ENCODE data around the gene BLID.

The BLID gene

DNA sequence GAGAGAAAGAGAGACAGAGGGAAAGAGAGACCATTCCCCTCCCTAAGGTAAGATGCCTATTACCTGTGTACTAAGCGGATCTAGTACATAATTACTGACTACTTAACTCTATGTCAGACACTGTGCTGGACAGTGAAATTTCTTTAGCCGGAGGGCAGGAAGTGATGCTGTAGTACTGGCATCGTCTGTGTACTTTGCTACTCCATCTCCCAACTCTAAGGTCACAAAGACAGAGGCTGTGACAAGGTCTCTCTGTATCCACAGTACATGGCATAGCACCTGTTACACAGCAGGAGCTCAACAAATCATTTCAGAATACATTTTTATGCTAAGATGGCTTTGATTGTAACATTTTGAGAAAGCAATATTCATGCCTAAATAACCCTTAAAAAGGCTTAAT lies 9.0 kb downstream of the BLID start:
- DNase-seq (ENCODE audit: low read depth in 2 of 2, low spot score in 1 of 2), result no peak

DNA sequence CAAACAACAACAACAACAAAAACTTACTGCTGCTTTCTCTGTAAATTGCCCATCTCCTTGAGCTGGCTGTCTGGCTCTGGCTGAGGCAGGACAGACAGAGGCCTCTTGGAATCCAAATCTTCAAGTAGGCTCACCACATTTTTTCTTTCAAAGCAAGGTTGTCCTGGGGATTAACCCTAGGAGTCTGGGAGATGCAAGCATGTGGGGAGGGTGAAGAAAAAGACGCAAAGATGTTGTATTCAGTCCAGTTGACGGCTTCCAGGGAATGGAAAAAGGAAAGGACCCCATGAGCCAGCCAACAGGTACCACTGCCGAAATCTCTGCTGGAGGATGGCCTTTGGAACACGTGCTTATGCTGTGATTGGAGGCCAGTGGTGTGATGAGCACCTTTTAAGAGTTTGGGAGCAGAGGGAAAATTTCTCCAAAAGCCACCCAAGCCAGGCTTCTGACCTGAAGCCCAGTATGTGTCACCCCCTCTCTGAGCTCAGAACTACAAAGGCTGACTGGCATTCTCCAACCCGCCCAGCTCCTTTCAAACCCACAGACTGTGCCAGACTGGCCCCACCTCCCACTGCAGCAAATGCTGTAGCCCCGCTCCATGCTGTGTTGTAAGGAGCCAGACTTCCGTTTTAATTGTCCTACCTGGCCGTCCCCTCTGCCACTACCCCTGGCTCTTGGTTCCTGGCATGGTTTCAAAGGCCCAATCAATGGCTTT lies 10.8 kb downstream of the BLID start:
- DNase-seq (ENCODE audit: low read depth in 2 of 2, low spot score in 1 of 2), result no peak

DNA sequence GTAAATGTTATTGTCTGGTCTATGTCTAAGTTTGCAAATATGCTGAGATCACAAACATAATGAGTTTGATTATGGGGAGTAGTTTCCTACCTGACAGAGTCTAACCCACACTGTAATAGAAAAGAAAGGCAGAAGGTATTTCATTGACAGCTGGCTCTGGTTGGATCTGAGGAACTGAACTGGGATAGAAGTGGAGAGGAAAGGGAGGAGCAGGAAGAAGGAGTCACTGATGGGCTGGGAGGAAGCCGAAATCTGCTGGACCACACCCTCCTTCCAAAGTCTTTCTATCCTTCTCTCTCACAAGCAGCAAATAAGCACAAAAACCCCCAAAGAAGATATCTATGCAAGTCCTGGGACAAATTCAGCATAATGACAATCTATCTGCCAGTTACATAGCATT lies 11.7 kb downstream of the BLID start:
- no peak for DNase-seq (ENCODE audit: low read depth in 2 of 2, low spot score in 1 of 2)

DNA sequence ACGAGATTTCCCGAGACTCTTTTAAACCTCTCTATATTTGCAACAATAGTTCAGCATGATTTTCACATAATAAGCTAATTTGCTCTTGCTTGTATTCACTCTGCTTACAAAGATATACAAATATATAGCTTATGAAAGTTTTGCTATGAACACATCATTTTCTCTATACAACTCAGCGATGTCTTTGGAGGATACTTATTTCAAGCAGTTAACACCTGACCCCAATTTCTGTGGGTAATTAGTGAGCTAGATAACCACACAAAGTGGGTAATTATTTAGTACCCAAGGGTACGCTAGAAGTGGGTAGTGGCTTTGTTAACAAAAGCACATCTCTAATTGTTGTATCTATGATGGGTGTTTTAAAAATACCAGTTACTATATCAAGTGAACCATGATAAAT lies 12.3 kb downstream of the BLID start:
- no peak for DNase-seq (ENCODE audit: low read depth in 2 of 2, low spot score in 1 of 2)

DNA sequence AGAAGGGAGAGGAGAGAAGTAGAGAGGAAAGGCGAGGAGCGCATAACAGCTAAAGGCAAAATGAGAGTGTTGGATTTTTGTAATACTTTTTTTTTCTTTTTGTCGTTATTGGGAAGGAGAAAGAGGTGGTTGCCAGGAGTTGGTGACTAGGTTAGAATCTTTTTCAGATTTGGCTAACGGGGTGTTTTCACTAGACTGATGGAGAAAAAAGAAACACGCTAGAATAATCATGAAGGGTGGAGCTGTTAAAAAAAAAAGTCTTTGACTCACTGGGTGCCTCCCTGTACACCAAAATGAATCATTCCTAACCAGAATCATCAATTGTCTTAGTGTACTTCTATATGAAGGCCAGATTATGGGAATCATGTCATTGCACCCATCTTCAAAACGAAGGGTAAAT lies 12.7 kb downstream of the BLID start:
- DNase-seq (ENCODE audit: low read depth in 2 of 2, low spot score in 1 of 2), result no peak

DNA sequence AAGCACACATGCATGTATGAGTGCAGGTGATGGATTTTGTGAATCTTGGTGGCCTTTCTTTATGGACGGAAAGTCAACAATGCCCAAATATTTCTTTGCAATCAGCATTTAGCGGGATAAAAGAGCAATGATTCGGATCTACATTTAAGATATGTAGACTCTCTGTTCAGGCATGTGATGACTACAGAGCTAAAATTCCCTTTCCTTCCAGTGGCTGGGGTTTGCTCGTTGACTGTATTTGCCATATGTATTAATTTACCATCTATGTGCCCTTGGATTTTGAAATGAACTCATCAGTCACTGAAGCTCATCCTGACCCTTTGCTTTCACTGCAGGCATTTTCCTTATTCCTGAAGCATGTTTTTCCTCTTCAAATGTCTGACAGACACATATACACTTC lies 13.6 kb downstream of the BLID start:
- no peak for DNase-seq (ENCODE audit: low read depth in 2 of 2, low spot score in 1 of 2)

DNA sequence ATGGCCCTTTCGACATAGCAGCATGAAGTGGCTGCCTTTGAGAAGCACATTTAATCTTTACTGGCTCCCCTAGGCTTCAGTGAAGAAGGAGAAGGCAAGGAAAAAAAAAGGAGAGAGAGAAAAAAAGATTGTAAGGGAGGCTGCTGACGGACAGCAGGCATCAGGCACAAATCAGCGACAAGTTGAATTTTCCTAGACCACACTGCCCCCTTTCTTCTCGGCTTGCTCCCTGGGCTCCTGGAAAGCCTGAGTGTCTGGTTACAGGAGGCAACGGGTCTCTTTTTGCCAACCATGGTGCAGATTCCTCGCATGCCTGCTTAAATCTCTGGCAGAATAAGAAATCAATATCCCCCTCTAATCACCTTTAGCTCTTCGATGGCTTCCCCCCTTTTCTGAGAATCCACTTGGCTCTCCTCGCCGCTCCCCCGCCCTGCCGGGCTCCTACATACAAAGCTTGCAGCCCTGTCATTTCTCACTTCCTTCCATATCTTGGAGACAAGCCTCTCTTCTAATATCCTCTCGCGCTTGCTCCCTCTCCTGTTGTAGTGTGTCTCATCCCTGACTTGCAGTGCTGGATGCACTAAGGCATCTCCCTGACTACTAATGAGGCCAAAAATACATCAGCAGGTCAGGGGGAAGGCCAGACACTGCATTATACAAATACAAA lies 14.3 kb downstream of the BLID start:
- no peak for DNase-seq (ENCODE audit: low read depth in 2 of 2, low spot score in 1 of 2)

DNA sequence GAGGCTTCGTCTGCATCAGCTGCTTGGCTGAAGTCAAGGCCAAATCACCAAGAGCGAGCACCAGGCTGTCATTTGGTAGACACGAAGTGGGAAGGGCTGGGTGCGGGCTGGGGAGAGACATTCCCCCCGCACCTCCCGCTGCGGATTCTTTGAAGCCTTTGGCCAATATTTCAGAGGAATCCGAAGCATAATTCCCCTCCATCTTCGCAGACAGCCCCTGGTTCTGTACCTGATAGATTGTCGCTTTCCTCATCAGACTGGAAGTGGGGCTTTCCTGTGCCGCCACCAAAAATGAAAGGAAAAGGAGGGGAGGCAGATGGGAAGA lies 15.3 kb downstream of the BLID start:
- no peak for DNase-seq (ENCODE audit: low read depth in 2 of 2, low spot score in 1 of 2)

DNA sequence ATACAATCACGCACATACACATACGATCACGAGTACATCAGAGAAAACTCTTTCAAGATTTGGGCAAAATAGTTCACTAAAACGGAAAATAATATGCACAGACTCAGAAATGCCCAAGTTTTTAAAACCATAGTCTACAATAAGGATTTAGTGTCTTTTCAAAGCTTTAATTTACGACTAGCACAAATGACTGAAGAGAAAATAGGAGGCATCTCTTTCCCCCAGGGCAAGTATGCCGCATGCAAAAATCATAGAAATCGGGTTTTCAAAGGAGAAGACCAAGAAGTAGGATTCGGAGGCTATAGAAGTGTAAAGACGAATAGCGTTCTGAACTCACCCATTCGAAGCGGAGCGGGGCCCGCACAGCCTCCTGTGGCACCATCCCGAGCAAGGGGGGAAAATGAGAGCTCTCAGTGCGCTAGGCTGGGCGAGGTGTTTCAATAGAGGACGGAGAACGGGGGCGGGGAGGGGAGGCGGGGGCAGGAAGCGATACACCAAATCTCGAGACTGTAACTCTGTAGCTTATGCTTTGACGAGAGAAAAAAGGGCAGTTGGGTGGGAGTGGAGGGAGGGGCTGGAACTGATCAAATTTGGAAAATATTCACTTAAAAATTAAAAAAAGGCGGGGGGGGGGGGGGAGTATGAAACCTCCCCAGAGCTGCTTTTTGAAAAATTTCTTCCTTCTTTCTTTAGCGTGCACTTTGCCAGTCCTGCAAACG lies 15.8 kb downstream of the BLID start:
- no peak for DNase-seq (ENCODE audit: low read depth in 2 of 2, low spot score in 1 of 2)

DNA sequence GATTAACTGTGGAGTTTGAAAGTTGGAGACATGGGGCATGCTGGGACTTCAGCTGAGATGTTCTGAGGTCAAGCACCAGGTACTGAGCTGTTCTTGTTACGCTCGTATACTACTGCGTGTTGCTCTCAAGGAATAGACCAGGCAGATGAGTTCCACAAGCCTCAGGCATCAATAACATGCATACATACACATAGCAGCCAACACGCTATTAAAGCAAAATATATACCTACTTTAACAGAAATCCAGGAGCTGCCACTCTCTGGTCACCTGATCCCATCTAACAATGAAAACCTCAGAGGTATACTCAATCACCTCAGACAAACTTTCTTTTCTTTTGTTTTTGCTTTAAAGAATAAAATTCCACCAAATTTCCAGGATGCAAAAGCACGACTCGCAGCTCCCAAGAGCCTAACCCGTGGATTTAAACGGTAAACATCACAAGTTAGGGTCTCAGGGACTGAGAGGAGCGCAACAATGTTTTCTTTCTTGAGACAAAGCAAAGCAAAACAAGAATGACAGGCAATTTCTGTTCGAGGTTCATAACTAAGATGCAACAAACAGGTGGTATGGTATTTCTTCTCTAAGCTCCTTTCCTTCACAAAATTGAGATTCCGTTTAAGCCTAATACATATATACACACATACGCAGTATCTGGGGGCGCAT lies 16.5 kb downstream of the BLID start:
- DNase-seq (ENCODE audit: low read depth in 2 of 2, low spot score in 1 of 2), result no peak

DNA sequence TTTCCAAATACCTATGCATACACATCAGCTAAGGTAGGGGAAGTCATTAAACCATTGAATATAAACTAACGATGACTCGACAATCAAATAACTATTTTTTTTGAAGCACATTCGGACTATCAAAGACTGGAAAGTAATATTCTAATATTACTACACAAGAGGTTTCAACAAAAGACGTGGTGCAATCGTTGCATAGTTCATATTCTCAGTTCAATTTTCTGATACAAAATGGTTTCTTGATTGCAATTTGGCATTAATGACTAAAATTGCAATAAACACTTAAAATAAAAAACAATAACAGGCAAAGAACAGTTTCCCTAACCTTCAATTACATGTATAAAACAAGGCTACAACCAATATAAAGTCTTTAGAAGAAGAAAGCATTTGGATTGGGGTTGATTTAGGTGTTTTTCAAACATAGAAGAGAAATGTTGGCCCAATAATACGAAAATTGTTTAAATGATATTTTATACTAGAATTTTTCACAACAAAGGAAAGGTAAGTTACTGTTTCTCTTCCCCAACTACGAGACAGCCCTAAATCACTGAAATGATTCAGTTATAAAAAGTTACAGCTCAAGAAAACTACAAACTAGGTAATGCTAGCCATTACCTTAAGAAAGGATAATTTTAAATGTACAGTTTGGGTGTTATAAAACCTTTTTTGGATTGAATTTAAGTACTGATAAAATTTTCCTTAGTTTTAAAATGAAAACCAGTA lies 17.6 kb downstream of the BLID start:
- DNase-seq (ENCODE audit: low read depth in 2 of 2, low spot score in 1 of 2), result no peak

DNA sequence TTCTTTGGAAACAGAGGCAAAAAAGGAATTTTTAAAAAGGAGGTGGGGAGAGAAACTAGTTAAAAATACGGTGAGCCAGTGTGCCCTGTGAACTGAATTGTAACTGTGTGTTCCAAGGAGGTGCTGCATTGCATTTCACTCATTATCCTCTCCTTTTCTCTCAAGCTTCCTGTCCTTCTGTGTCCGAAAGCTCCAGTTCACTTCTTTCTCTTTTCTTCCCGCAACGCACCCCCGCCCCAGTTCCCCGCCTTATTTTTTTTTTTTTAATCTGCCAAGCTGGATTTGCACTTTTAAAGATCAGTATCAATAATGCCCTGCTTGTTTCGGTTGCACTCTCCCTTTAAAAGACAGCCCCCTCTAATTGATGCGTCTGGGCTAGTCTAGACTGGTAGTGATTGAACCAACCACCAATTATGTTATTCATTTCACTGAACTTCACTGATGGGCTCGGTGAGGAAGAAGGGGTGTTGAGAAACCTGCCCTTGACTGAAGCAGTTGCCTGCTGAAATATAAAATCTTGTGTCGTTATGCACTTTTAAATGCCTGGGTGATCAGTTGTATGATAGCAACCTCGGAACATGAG lies 18.5 kb downstream of the BLID start:
- DNase-seq (ENCODE audit: low read depth in 2 of 2, low spot score in 1 of 2), result no peak

DNA sequence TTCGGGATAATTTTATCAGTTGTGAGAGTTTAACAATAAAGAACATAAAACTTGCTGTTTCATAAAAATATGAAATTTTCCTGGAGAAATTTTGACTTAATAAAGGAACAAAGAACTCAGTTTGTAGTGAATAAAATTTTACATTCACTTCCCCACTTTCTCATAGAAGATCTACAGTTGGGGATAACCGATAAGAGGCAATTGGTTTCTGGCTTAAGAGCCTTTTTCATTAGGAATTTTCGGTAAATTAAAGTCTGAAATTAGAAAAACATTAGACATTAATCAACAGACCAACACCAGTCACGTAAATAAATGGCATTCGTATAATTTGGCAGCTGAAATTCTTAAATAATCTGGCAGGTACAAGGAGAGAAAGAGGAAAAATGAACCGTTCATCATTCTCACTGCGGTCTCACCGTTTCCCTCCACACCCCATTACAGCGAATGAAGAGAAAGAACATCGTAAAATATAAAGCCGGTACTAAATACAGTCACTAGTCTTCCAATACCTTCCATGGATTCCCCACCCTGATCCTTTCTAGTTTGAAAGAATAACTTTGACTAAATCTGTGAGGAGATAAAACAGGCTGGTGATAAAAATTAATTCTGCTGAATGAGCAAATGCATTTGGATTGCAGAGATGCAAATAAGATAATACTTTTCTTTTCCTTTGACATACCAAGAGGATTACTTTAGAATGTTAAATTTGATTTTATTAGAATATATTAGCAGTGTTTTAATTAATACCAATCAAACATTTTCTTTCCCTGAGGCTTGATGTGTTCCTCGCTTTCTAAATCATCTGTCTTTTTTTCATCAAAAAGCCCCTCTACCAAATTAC lies 19.5 kb downstream of the BLID start:
- no peak for DNase-seq (ENCODE audit: low read depth in 2 of 2, low spot score in 1 of 2)

DNA sequence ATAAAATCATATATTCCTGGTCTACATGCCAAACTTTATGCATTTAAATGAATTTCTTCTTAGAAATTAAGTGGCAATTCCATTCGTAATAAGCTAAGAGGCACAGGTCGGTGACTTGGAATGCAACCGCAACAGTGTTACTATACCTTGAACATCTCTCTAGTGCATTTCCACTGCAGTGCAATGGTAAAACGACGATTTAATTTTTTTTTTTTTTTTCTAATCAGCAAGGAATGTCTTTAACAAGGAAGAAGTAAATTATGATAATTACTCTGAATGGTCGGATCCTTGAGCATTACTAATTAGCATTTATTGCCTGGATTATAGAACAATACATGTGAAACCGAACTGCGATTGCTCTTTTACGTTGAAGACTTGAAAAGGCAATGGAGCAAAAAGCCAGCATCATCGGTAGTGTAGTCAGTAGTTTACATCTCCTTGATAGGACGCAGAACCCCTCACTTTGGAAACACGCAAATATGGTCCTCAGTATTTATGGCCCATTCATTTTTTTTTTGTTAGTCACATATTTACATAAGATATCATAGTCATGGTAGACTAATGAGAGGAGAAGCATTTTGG lies 20.2 kb downstream of the BLID start:
- no peak for DNase-seq (ENCODE audit: low read depth in 2 of 2, low spot score in 1 of 2)

DNA sequence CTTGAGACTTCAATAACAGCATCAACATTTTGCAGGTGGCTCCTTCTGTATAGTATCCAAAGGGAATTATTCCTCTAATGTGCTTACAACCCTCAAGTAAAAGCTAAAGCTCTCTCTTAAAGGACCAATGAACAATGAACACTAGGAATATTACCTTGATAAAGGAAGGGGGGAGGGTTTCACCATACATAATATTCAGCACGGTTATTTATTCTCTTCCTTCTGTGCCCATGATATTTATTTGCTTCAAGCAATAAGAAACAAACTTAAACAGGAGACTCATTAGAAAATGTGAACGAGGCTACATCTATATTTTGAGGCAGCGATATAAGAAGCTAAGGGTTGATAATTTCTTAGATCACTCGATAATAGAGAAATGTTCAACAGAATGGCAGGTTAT lies 21.2 kb downstream of the BLID start:
- no peak for DNase-seq (ENCODE audit: low read depth in 2 of 2, low spot score in 1 of 2)

DNA sequence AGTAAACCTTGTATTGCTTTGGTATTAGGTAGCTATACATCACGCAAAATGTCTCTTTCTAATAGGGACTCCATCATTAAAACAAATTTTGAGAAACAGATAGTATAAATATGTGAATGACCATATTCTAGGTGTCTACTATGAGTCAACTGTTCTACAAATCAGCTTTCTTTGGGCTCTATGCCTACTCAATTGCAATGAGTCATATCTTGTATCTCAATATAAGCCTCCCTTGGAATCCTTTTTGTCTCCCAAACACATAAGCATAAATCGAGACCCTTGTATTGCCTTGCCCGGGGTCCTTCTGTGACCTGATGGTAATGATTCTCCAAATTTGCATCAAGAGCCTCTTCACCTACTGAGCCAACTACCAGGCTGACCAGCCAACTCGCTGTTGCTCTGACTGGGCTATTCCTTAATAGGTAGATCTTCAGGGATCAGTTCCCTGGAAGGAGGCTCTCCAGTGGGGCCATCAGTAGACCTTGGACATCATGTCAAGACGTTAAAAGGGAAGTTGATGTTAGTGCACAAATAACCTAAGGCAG lies 22.2 kb downstream of the BLID start:
- no peak for DNase-seq (ENCODE audit: low read depth in 2 of 2, low spot score in 1 of 2)

DNA sequence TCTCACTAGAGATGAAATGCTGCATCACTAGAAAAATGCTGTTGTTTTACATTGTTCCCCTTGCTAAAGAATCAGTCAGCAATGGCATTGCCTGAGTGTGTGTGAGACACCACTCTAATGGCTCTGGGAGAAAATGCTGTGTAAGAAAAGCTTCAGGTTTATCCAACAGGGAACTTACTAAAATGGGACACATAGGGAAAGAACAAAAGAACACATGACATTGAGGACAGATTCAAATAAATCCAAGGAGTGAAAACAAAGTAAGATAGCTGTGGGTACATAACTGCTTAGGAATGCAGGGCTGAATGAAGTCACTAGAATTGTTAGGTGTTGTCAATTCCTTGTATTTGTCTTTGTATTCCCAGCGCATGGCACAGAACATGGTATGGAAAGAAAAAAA lies 24.2 kb downstream of the BLID start:
- no peak for DNase-seq (ENCODE audit: low read depth in 2 of 2, low spot score in 1 of 2)

DNA sequence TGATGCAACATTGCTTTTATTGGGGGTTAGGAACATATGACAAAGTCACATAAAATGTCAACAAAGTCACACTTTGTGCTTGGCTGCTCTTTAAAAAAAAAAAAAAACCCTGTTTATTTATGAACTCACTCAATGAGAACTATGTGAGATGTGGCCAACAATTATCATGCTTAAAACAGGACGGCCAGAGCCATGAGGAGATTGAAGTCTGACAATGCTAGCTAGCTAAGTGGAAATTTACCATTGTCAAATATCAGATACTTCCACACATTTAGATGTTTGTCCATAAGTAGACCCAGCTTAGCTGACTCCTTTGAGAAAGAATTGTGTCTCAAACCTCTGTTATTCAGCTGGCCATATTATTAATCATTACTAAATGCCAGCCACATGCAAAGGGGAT lies 26.9 kb downstream of the BLID start:
- no peak for DNase-seq (ENCODE audit: low read depth in 2 of 2, low spot score in 1 of 2)

DNA sequence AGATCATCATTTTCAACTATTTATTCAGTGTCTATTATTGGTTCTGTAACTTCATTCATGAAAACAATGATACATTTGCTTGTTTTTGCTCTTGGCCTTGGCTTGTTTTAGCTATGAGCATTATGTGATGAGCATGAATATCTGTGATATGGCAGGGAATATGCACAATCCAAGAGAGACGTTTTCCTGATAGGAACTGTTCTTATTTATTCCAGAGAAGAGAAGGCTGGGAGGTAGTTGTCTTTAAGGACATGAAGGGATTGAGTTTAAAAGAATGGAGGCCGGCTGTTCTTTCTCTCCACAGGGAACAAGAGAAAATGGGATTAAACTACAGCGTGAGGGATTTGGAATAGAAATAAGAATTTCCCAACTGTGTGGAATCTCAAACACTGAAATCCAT lies 30.3 kb downstream of the BLID start:
- DNase-seq (ENCODE audit: low read depth in 2 of 2, low spot score in 1 of 2), result no peak

DNA sequence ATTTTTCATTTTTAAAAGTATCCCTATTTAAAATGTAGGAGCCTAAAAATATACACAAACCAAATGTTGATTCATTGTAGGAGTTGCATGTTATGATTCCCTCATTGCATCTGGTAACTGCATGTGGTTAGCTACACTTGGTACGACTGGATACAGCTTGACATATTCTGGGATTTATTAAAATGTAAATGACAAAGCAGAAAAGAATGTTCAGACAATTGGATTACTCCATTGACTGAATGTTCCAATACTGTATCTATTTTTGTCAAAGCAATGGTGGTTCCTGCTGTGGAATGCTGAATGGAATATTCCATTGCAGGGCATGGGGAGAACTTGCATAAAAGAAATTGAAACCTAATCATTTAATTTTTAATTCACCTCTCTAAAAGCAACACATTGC lies 30.8 kb downstream of the BLID start:
- no peak for DNase-seq (ENCODE audit: low read depth in 2 of 2, low spot score in 1 of 2)

Data from stimulated activated CD8-positive, alpha-beta memory T cell treated with anti-CD3 and anti-CD28 coated beads, Interleukin-4, amount 100 ng/mL, for 4 hours (primary cell).